ENCODE results near the gene LRRC8E.

GRCh38 chr19:7844405-7844804 is 43.9 kb upstream of the LRRC8E start:
- TF ChIP-seq CTCF (IDR thresholded peaks at IDR 0.05) (no peak), EP300 (IDR thresholded peaks at IDR 0.05) (no peak), POLR2AphosphoS5 (IDR thresholded peaks at IDR 0.05) (no peak), POLR2A (IDR thresholded peaks at IDR 0.05) (no peak)

Measured in gastroesophageal sphincter (tissue), 3 donors.